ENCODE measurements around the gene CHAF1A.

Gene CHAF1A

GRCh38 chr19:4402171-4403004 is at the start of gene CHAF1A:
Gene CHAF1A, plus strand, starts transcription at chr19:4402640. Its CDS starts 123 bp downstream, at chr19:4402763.
- DNase-seq, result peak; percentile 98

- DNase-seq, result peak; percentile 61
Observed at GRCh38 chr19:4352701-4353121, 49.7 kb upstream of the CHAF1A start.

- DNase-seq, result no peak
Observed at GRCh38 chr19:4354282-4354681, 48.2 kb upstream of the CHAF1A start.

GRCh38 chr19:4354897-4355296 is 47.5 kb upstream of the CHAF1A start:
- DNase-seq, result no peak

GRCh38 chr19:4357095-4357797 is 45.2 kb upstream of the CHAF1A start:
- no peak for DNase-seq

GRCh38 chr19:4357921-4358326 is 44.5 kb upstream of the CHAF1A start:
- no peak for DNase-seq

GRCh38 chr19:4358709-4359626 is 43.5 kb upstream of the CHAF1A start:
- DNase-seq, result no peak

GRCh38 chr19:4359627-4360000 is 42.8 kb upstream of the CHAF1A start:
- DNase-seq, result no peak

GRCh38 chr19:4360081-4360569 is 42.3 kb upstream of the CHAF1A start:
- no peak for DNase-seq

- no peak for DNase-seq
Observed at GRCh38 chr19:4360641-4361151, 41.7 kb upstream of the CHAF1A start.

GRCh38 chr19:4361152-4362046 is 41.0 kb upstream of the CHAF1A start:
- no peak for DNase-seq

GRCh38 chr19:4362101-4362828 is 40.2 kb upstream of the CHAF1A start:
- DNase-seq, result no peak

GRCh38 chr19:4362831-4363545 is 39.5 kb upstream of the CHAF1A start:
- DNase-seq, result no peak

- no peak for DNase-seq
Observed at GRCh38 chr19:4363571-4364304, 38.7 kb upstream of the CHAF1A start.

- DNase-seq, result no peak
Observed at GRCh38 chr19:4365341-4365740, 37.1 kb upstream of the CHAF1A start.

GRCh38 chr19:4365791-4366665 is 36.4 kb upstream of the CHAF1A start:
- DNase-seq, result no peak

GRCh38 chr19:4366666-4367335 is 35.6 kb upstream of the CHAF1A start:
- no peak for DNase-seq

- DNase-seq, result no peak
Observed at GRCh38 chr19:4367336-4367723, 35.1 kb upstream of the CHAF1A start.
